ENCODE measurements around the gene ZMYM5. TPM values are rescaled to one million over a fixed set of nuclear protein-coding genes. Genes with fewer than 3 reads are reported as not detected.

ZMYM5 gene
- total and polyA plus RNA-seq, 2 of the 13 experiments (the other 11 are each of a cell fraction or from before 2014, with no cell fraction given), result 7.8 to 9.4 TPM

GRCh38 chr13:19863323-19864023 is at the start of gene ZMYM5 (continued):
- TF ChIP-seq ZNF407 (CRISPR knock-in tag; IDR thresholded peaks at IDR 0.05; ENCODE audit: not compliant biosample characterization) (no peak), ZBTB44 (CRISPR knock-in tag; IDR thresholded peaks at IDR 0.05) (no peak), ATF7-NPFF (CRISPR knock-in tag; IDR thresholded peaks at IDR 0.05; ENCODE audit: low read depth) (peak; percentile 59; the same call in 1 of the 2 replicates), ZNF558 (CRISPR knock-in tag; IDR thresholded peaks at IDR 0.05; ENCODE audit: borderline replicate concordance) (peak; percentile 38; the same call in 1 of the 2 replicates), NR1H2 (CRISPR knock-in tag; IDR thresholded peaks at IDR 0.05; ENCODE audit: borderline replicate concordance, low read depth) (no peak), ZNF639 (CRISPR knock-in tag; conservative IDR thresholded peaks at IDR 0.05) (no peak), ZMYM3 (CRISPR knock-in tag; IDR thresholded peaks at IDR 0.05) (peak; percentile 72), ZNF652 (CRISPR knock-in tag; IDR thresholded peaks at IDR 0.05; ENCODE audit: borderline replicate concordance, low read depth) (no peak), NR0B2 (CRISPR knock-in tag; IDR thresholded peaks at IDR 0.05) (no peak), ZNF329 (CRISPR knock-in tag; IDR thresholded peaks at IDR 0.05; ENCODE audit: low read depth) (0 out of 2 replicates have a peak, but pooled peaks have one; percentile 28), SOX6 (IDR thresholded peaks at IDR 0.05) (no peak), SOX6 (CRISPR knock-in tag; IDR thresholded peaks at IDR 0.05) (no peak; the same call in 1 of the 2 replicates), ZNF776 (CRISPR knock-in tag; IDR thresholded peaks at IDR 0.05) (no peak), ZNF550 (CRISPR knock-in tag; IDR thresholded peaks at IDR 0.05; ENCODE audit: borderline replicate concordance) (no peak), ZNF563 (CRISPR knock-in tag; IDR thresholded peaks at IDR 0.05) (0 out of 2 replicates have a peak, but pooled peaks have one; percentile 38), ZNF737 (CRISPR knock-in tag; IDR thresholded peaks at IDR 0.05; ENCODE audit: borderline replicate concordance) (no peak), ZNF562 (CRISPR knock-in tag; IDR thresholded peaks at IDR 0.05; ENCODE audit: borderline replicate concordance) (no peak), ZNF709 (CRISPR knock-in tag; IDR thresholded peaks at IDR 0.05) (no peak)

Measured in HepG2 (cell line).